GM18873 (cell line): ENCODE data around the gene TMEM132D.
"Not testable (repeated sequence)": the region's sequence is repeated elsewhere in the genome, so short reads cannot be mapped to it uniquely, and the experiment has no call there.

Source experiments
- ATAC-seq: cut with Tn5 transposase; IDR thresholded peaks from one replicate; pipeline ENCODE4 v1.9.1; 2021; ENCODE audit warnings: mild to moderate bottlenecking, moderate library complexity, moderate number of reproducible peaks; ENCODE audit not compliant: unreplicated experiment, low FRiP score

TMEM132D gene

GRCh38 chr12:129052373-129052772 lies 851.5 kb downstream of the TMEM132D start:
- no peak for ATAC-seq

- no peak for ATAC-seq
These were observed 853.9 kb downstream of the TMEM132D start for GRCh38 chr12:129049917-129050316.

- not testable (repeated sequence) for ATAC-seq
These were observed 860.5 kb downstream of the TMEM132D start for GRCh38 chr12:129043334-129043733.

- ATAC-seq, result no peak
These were observed 867.7 kb downstream of the TMEM132D start for GRCh38 chr12:129036135-129036534.

- ATAC-seq, result no peak
These were observed 869.1 kb downstream of the TMEM132D start for GRCh38 chr12:129034558-129035289.

GRCh38 chr12:129028844-129029243 lies 875.0 kb downstream of the TMEM132D start:
- no peak for ATAC-seq

GRCh38 chr12:129025055-129025454 lies 878.8 kb downstream of the TMEM132D start:
- no peak for ATAC-seq
